GM04504 (cell line): Measurements from ENCODE around the gene TCHP.

Source experiments
- DNase-seq: peaks from one replicate; pipeline ENCODE4 v3.0.0-alpha.2; 2012; ENCODE audit warnings: low read depth

The TCHP gene

DNA sequence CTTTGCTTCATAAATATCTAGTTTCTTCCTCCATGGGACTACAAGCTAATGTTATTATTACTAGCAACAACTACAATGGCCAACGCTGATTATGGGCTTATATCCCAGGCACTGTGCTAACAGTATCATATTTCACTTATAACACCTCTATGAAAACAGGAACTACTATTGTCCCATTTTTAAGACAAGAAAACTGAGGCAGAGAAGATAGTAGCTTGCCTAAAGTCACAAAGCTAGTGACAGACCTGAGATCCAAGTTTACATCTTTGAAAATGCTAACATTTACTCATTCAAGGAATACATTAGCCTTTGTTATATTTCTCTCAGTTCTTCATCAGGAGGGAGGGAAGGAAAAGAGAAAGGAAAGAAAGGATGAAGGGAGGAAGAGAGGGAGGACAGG, 63.3 kb downstream of the TCHP start:
- DNase-seq: no peak

DNA sequence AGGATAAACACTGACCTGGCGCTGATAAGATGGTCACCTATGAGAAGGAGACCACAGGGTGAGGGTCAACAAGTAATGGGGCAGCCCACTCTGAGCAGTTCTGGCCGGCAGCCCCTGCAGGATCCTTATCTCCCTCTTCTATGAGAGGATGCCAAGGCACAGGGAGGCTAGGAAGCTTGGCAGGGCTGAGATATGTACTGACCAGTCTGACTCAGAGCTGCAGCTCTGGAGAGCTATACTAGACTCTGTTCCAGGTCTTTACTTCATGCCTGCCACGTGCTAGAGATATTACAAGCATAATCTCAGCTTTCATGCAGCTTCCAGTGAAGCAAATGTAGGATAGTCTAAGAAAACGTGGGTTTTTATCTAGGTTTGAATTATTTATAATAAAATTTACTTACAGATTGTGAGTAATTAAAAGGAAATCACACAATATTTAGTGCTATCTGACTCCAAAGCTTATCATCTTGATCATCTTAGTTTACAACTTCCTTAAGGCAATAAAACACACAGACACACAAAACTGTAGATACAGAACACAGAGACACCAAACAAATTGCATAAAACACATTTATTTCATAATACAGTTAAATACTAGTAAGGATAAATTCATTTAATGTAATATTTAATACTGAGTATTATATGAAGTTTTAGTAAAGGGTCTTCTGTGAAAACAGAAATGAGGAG, 63.8 kb downstream of the TCHP start:
- DNase-seq: no peak

DNA sequence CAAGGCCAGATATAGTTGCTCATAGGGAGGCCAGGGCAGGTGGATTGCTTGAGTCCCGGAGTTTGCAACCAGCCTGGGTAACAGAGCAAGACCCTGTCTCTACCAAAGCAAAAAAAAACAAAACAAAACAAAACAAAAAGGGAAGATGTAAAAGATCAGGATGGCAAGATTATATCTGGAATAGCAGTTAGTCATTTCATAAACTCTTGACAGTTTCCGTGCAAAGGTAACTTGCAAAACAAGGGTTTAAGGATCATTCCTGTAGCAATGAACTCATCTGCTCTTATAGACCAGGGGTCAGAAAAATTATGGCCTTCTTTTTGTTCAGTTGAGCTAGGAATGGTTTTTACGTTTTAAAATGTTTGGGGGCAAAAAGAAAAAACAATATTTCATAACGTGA, 66.5 kb downstream of the TCHP start:
- DNase-seq: no peak

DNA sequence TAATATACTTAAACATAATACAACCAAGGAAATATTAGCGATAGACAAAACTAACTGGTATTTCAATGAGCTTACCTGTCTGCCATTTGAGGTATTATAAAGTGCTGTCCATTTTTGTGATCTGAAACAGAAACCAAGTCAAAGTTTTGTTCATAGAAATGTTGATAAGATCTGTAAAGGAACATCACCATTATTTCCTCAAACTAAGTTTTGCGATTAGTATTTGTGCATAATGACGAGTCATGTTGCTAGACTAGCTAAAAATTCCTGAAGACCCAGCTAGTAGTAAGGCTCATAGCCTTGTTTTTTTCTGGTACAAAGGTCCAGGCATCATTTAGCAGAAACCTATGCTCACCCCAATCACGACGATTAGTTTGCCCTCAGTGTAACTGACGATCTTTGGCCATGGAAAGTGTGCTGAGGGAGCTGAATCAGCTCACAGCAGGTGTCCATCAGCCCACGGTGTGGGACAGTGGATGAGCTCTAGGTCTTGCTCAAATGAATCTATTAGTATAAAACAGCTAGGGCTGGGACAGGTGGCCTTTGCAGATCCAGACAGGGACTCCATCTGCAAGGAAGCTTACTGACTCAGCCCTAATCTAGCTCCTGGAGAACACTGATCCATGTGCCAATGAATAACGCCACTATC, 67.4 kb downstream of the TCHP start:
- DNase-seq: no peak
